T-cell (primary cell): Measurements from ENCODE around the gene CARMIL1. TPM values are rescaled to one million over a fixed set of nuclear protein-coding genes. Genes with fewer than 3 reads are reported as not detected.

ENCODE experiments used
- ATAC-seq, 4 experiments: fragments of 200-7000 bp in 3 of 4; fragments of 150-1000 bp in 1 of 4; cut with Tn5 transposase; replicated peaks in 1 of 4; 1 replicate in 3 of 4; 2 replicates in 1 of 4; pipeline ENCODE4 v1.10.0; 2021; ENCODE audit warnings: moderate library complexity in 3 of 4, mild to moderate bottlenecking in 2 of 4, moderate number of reproducible peaks in 1 of 4
- CTCF ChIA-PET, 2 donors: fragments of 300-600 bp; sonication (Branson Sonifier 250); formaldehyde crosslinking; loops; one replicate each; lab custom pipeline; 2022; ENCODE audit warnings: antibody characterized with exemption in 2 of 2; lab: Charles Lee
- POLR2A ChIA-PET, 2 donors: fragments of 300-600 bp; sonication (Branson Sonifier 250); formaldehyde crosslinking; loops; one replicate each; lab custom pipeline; 2022; ENCODE audit warnings: antibody characterized with exemption in 2 of 2; lab: Charles Lee
- DNase-seq, 35 experiments: peaks; one replicate each; pipeline versions ENCODE4 v3.0.0 to v3.0.0-alpha.2; 2013 to 2023
- H3K27ac ChIP-seq: one replicate; pipeline ENCODE4 v1.5.1; 2013; ENCODE audit warnings: low read length
- H3K27me3 ChIP-seq, 2 experiments: replicated peaks in 1 of 2; 1 replicate in 1 of 2; 2 replicates in 1 of 2; pipeline versions ENCODE4 v1.6.1 to v1.7.0; 2013; ENCODE audit warnings: low read length in 1 of 2, mixed read lengths in 1 of 2; ENCODE audit not compliant: control insufficient read depth in 2 of 2, insufficient read depth in 2 of 2; ENCODE audit errors: extremely low read depth in 1 of 2
- H3K36me3 ChIP-seq, 2 donors: 1 replicate in 1 of 2; 2 replicates in 1 of 2; pipeline versions ENCODE4 v1.6.1 to v1.7.0; 2013; ENCODE audit warnings: low read length in 1 of 2; ENCODE audit not compliant: control insufficient read depth in 2 of 2, insufficient read depth in 1 of 2; ENCODE audit errors: extremely low read depth in 1 of 2
- H3K4me1 ChIP-seq, 2 experiments: 1 replicate in 1 of 2; 2 replicates in 1 of 2; pipeline versions ENCODE4 v1.6.1 to v1.7.0; 2013; ENCODE audit warnings: low read length in 2 of 2, mixed read lengths in 1 of 2; ENCODE audit not compliant: insufficient read depth in 2 of 2, control insufficient read depth in 1 of 2; ENCODE audit errors: extremely low read depth in 1 of 2
- H3K4me3 ChIP-seq, 2 donors: 1 replicate in 1 of 2; 2 replicates in 1 of 2; pipeline versions ENCODE4 v1.5.1 to v1.7.0; 2013; ENCODE audit warnings: mild to moderate bottlenecking in 2 of 2, low read length in 1 of 2, moderate library complexity in 1 of 2; ENCODE audit not compliant: control insufficient read depth in 1 of 2; ENCODE audit errors: extremely low read depth in 1 of 2
- H3K9me3 ChIP-seq: 2 replicates; pipeline ENCODE4 v1.7.0; 2013
- H3K27ac Mint-ChIP-seq, 2 donors: one replicate each; pipeline ENCODE4 v1.8.0; 2020 to 2021; ENCODE audit warnings: mild to moderate bottlenecking in 2 of 2, mixed read lengths in 2 of 2
- H3K27me3 Mint-ChIP-seq, 2 donors: one replicate each; pipeline ENCODE4 v1.8.0; 2021 to 2022; ENCODE audit warnings: mixed read lengths in 2 of 2
- H3K36me3 Mint-ChIP-seq: one replicate; pipeline ENCODE4 v1.8.0; 2021; ENCODE audit warnings: mixed read lengths
- H3K4me1 Mint-ChIP-seq, 3 donors: one replicate each; pipeline ENCODE4 v1.8.0; 2020 to 2022; ENCODE audit warnings: mixed read lengths in 3 of 3, mild to moderate bottlenecking in 1 of 3
- H3K4me3 Mint-ChIP-seq, 3 donors: one replicate each; pipeline ENCODE4 v1.8.0; 2020 to 2022; ENCODE audit warnings: mild to moderate bottlenecking in 3 of 3, mixed read lengths in 3 of 3, moderate library complexity in 3 of 3
- H3K9me3 Mint-ChIP-seq, 3 donors: one replicate each; pipeline ENCODE4 v1.8.0; 2020 to 2022; ENCODE audit warnings: mixed read lengths in 3 of 3
- WGBS: methylation state at CpG from one replicate; pipeline ENCODE4 v1.1.5; 2013; ENCODE audit warnings: missing lambda C conversion rate; ENCODE audit not compliant: insufficient coverage; 5-methylcytosine and 5-hydroxymethylcytosine counted together
- total RNA-seq, 35 experiments: library from RNA in 6 of 35; stranded (reverse) in 6 of 35; fragments of 120-200 nt in 1 of 35; gene quantifications; one replicate each; pipeline versions ENCODE4 v1.2.1 to v1.2.4 and lab custom pipeline; 2013 to 2026

CARMIL1 gene
- total RNA-seq, 5 donors from 2014 or later (not counting 1 experiment from before 2014, with no cell fraction given) = 4.0 to 11.6 (median 6.1) TPM

- no peak overlapping the region for H3K4me3 ChIP-seq
- H3K4me1 ChIP-seq = no peaks in the 10 kb centered on the region
- Mint-ChIP-seq H3K36me3 (peaks cover 22% of the 10 kb centered on the region), H3K4me1 (peaks cover 0 to 6% (median 0%) of the 10 kb centered on the region in 3 donors), H3K4me3 (no peak overlapping the region), H3K9me3 (no peaks in the 10 kb centered on the region), H3K27me3 (no peaks in the 10 kb centered on the region), H3K27ac (no peak overlapping the region)
- no peaks in the 10 kb centered on the region for H3K27me3 ChIP-seq
- POLR2A ChIA-PET = no interaction called here
- H3K36me3 ChIP-seq = peaks cover 0 to 2% of the 10 kb centered on the region in 2 donors
- no peaks in the 10 kb centered on the region for H3K9me3 ChIP-seq
- no peak for DNase-seq
- no peak overlapping the region for H3K27ac ChIP-seq
- CTCF ChIA-PET = interaction anchor here (0.5 to 1.9 kb wide), 2 partner anchors 31 to 216 kb away, joined by 3 to 4 read pairs; no protein-coding TSS in a partner anchor
- no peak for ATAC-seq
- no CpG with 5 or more reads among the region's 1 CpG for WGBS
These were observed 202.1 kb downstream of the CARMIL1 start for GRCh38 chr6:25481267-25481666.

- H3K4me1 ChIP-seq = no peaks in the 10 kb centered on the region
- no peak overlapping the region for H3K4me3 ChIP-seq
- no peak overlapping the region for H3K27ac Mint-ChIP-seq
- no peaks in the 10 kb centered on the region for H3K27me3 Mint-ChIP-seq
- H3K27ac ChIP-seq = no peak overlapping the region
- H3K4me1 Mint-ChIP-seq = peaks cover 0 to 6% (median 0%) of the 10 kb centered on the region in 3 donors
- ChIA-PET CTCF (interaction anchor here in 1 of 2 donors (0.5 kb wide), 1 partner anchor 15 kb away, joined by 3 read pairs; no protein-coding TSS in a partner anchor), POLR2A (no interaction called here)
- H3K36me3 ChIP-seq = peaks cover 0 to 2% of the 10 kb centered on the region in 2 donors
- no peaks in the 10 kb centered on the region for H3K9me3 ChIP-seq
- H3K9me3 Mint-ChIP-seq = no peaks in the 10 kb centered on the region
- peaks cover 21% of the 10 kb centered on the region for H3K36me3 Mint-ChIP-seq
- whole genome bisulfite sequencing = no CpG with 5 or more reads among the region's 1 CpG
- no peak for ATAC-seq
- H3K27me3 ChIP-seq = no peaks in the 10 kb centered on the region
- no peak for DNase-seq
- H3K4me3 Mint-ChIP-seq = no peak overlapping the region
These were observed 203.8 kb downstream of the CARMIL1 start for GRCh38 chr6:25482996-25483395.

GRCh38 chr6:25483943-25484342 lies 204.8 kb downstream of the CARMIL1 start:
- H3K36me3 Mint-ChIP-seq = peaks cover 19% of the 10 kb centered on the region
- no peaks in the 10 kb centered on the region for H3K9me3 Mint-ChIP-seq
- no peak overlapping the region for H3K4me3 ChIP-seq
- ATAC-seq (no peak), DNase-seq (no peak)
- H3K4me1 ChIP-seq = no peaks in the 10 kb centered on the region
- H3K36me3 ChIP-seq = peaks cover 0 to 2% of the 10 kb centered on the region in 2 donors
- WGBS = 100% methylated on average over 2 of the region's 5 CpGs
- H3K27me3 ChIP-seq = no peaks in the 10 kb centered on the region
- H3K4me3 Mint-ChIP-seq = no peak overlapping the region
- ChIA-PET POLR2A (no interaction called here), CTCF (interaction anchor here in 1 of 2 donors (1.1 kb wide), 1 partner anchor 218 kb away, joined by 3 read pairs; no protein-coding TSS in a partner anchor)
- no peak overlapping the region for H3K27ac ChIP-seq
- H3K27ac Mint-ChIP-seq = no peak overlapping the region
- H3K27me3 Mint-ChIP-seq = no peaks in the 10 kb centered on the region
- H3K4me1 Mint-ChIP-seq = peaks cover 0 to 5% (median 0%) of the 10 kb centered on the region in 3 donors
- H3K9me3 ChIP-seq = no peaks in the 10 kb centered on the region

- Histone ChIP-seq H3K9me3 (no peaks in the 10 kb centered on the region), H3K4me1 (peaks cover 0 to 1% of the 10 kb centered on the region in 2 experiments), H3K4me3 (no peak overlapping the region), H3K27me3 (no peaks in the 10 kb centered on the region), H3K27ac (no peak overlapping the region), H3K36me3 (peaks cover 0 to 2% of the 10 kb centered on the region in 2 donors)
- ATAC-seq = no peak
- Mint-ChIP-seq H3K4me1 (peaks cover 3 to 4% (median 3%) of the 10 kb centered on the region in 3 donors), H3K27me3 (no peaks in the 10 kb centered on the region), H3K36me3 (peaks cover 19% of the 10 kb centered on the region), H3K4me3 (no peak overlapping the region), H3K9me3 (no peaks in the 10 kb centered on the region), H3K27ac (no peak overlapping the region)
- no CpG with 5 or more reads among the region's 4 CpGs for whole genome bisulfite sequencing
- no peak for DNase-seq
- POLR2A ChIA-PET = no interaction called here
- CTCF ChIA-PET = interaction anchor here in 1 of 2 donors (1.1 kb wide), 1 partner anchor 219 kb away, joined by 3 read pairs; no protein-coding TSS in a partner anchor
These were observed 205.7 kb downstream of the CARMIL1 start for GRCh38 chr6:25484900-25485299.

- H3K4me1 ChIP-seq = peaks cover 0 to 6% of the 10 kb centered on the region in 2 experiments
- H3K9me3 Mint-ChIP-seq = no peaks in the 10 kb centered on the region
- no peak overlapping the region for H3K27ac Mint-ChIP-seq
- no CpG with 5 or more reads among the region's 8 CpGs for WGBS
- no peaks in the 10 kb centered on the region for H3K27me3 ChIP-seq
- peaks cover 23% of the 10 kb centered on the region for H3K36me3 Mint-ChIP-seq
- H3K4me3 Mint-ChIP-seq = no peak overlapping the region
- ChIA-PET POLR2A (interaction anchor here (0.6 to 0.7 kb wide), 2 partner anchors 220 to 230 kb away, joined by 3 to 4 read pairs; no protein-coding TSS in a partner anchor), CTCF (interaction anchor here (0.6 to 3.6 kb wide), 3 partner anchors 125 to 220 kb away, joined by 3 to 19 read pairs (median 3); no protein-coding TSS in a partner anchor)
- no peak for ATAC-seq
- H3K27me3 Mint-ChIP-seq = no peaks in the 10 kb centered on the region
- no peak overlapping the region for H3K27ac ChIP-seq
- DNase-seq = no peak
- peaks cover 0 to 2% of the 10 kb centered on the region in 2 donors for H3K36me3 ChIP-seq
- no peaks in the 10 kb centered on the region for H3K9me3 ChIP-seq
- peaks cover 6 to 9% (median 7%) of the 10 kb centered on the region in 3 donors for H3K4me1 Mint-ChIP-seq
- H3K4me3 ChIP-seq = no peak overlapping the region
These were observed 206.8 kb downstream of the CARMIL1 start for GRCh38 chr6:25485821-25486534.

GRCh38 chr6:25486550-25486949 lies 207.4 kb downstream of the CARMIL1 start:
- Histone ChIP-seq H3K4me3 (no peak overlapping the region), H3K36me3 (peaks cover 0 to 2% of the 10 kb centered on the region in 2 donors), H3K4me1 (peaks cover 0 to 6% of the 10 kb centered on the region in 2 experiments), H3K9me3 (no peaks in the 10 kb centered on the region), H3K27me3 (no peaks in the 10 kb centered on the region), H3K27ac (no peak overlapping the region)
- peaks cover 23% of the 10 kb centered on the region for H3K36me3 Mint-ChIP-seq
- ChIA-PET POLR2A (no interaction called here), CTCF (interaction anchor here (1.4 to 3.6 kb wide), 3 partner anchors 221 to 230 kb away, joined by 3 to 19 read pairs (median 6); no protein-coding TSS in a partner anchor)
- no peak overlapping the region for H3K4me3 Mint-ChIP-seq
- H3K27ac Mint-ChIP-seq = no peak overlapping the region
- no peaks in the 10 kb centered on the region for H3K9me3 Mint-ChIP-seq
- ATAC-seq = no peak
- no peak for DNase-seq
- peaks cover 6 to 9% (median 7%) of the 10 kb centered on the region in 3 donors for H3K4me1 Mint-ChIP-seq
- WGBS = 60% methylated on average over 1 of the region's 3 CpGs
- H3K27me3 Mint-ChIP-seq = no peaks in the 10 kb centered on the region
